Measurements from ENCODE around the gene TMPRSS3. TPM values are rescaled to one million over a fixed set of nuclear protein-coding genes. Genes with fewer than 3 reads are reported as not detected.

Gene TMPRSS3
- total RNA-seq, 4 donors from 2014 or later = 5.0 to 12.6 (median 6.2) TPM

DNA sequence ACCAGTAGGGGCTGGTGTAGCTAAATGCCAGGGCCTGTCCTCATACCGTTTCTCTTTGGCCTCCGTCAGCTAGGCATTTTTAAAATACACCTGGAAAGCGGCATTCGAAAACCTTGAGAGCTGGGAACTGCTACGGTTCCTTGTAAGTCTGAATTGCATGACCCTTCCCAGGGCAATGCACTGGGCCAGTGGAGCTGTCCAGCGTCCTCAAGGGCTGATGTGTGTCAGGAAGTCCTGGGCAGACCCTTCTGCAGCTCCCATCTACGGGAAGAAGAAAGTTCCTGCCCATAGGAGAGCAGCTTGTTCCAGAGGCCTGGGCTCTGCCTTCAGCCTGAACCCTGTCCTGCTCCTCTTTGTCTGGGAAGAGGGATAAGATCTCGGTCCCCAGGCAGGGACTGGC lies 41.9 kb upstream of the TMPRSS3 start:
- intact Hi-C loops (cut with DNase I) = no loop called here
- Histone ChIP-seq H3K27me3 (no peaks in the 10 kb centered on the region), H3K9me3 (no peaks in the 10 kb centered on the region), H3K36me3 (no peaks in the 10 kb centered on the region), H3K4me1 (no peaks in the 10 kb centered on the region), H3K4me3 (replicated peaks in 1 of 3) (no peak overlapping the region), H3K27ac (no peak overlapping the region)
- TF ChIP-seq CTCF (IDR thresholded peaks at IDR 0.05) (no peak), POLR2A (IDR thresholded peaks at IDR 0.05) (no peak)
- WGBS, 2 donors = 46 to 53% methylated on average over 8 of the region's 8 CpGs
- no peak for DNase-seq

DNA sequence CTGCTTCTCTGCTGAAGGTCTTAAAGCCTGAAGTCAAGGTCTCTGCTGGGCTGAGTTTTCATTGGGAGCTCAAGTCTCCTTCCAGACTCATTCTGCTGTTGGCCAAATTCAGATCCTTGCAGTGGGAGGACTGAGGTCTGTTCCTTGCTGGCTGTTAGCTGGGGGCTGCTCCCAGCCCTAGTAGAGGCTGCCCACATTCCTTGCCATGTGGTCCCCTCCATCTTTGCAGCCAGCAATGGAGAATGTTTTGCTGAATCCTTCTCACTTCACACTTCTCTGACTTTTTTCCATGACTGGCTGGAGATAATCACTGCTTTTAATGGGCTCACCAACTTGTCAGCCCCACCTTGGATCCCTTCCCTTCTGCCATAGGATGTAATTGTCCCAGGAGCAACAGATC lies 41.1 kb upstream of the TMPRSS3 start:
- no peaks in the 10 kb centered on the region for H3K27me3 ChIP-seq
- H3K36me3 ChIP-seq = no peaks in the 10 kb centered on the region
- no peak for DNase-seq
- H3K4me3 ChIP-seq (replicated peaks in 1 of 3) = no peak overlapping the region
- H3K27ac ChIP-seq = no peak overlapping the region
- H3K4me1 ChIP-seq = no peaks in the 10 kb centered on the region
- H3K9me3 ChIP-seq = no peaks in the 10 kb centered on the region
- intact Hi-C loops (cut with DNase I) = no loop called here
- TF ChIP-seq CTCF (IDR thresholded peaks at IDR 0.05) = no peak
- TF ChIP-seq POLR2A (IDR thresholded peaks at IDR 0.05) = no peak

- intact Hi-C loops (cut with DNase I) = no loop called here
Observed at GRCh38 chr21:42435833-42436232, 40.0 kb upstream of the TMPRSS3 start.

GRCh38 chr21:42435401-42435800 lies 39.5 kb upstream of the TMPRSS3 start:
- H3K9me3 ChIP-seq = no peaks in the 10 kb centered on the region
- no peaks in the 10 kb centered on the region for H3K27me3 ChIP-seq
- intact Hi-C loops (cut with DNase I) = no loop called here
- no peak for DNase-seq
- no peak overlapping the region for H3K27ac ChIP-seq
- H3K36me3 ChIP-seq = no peaks in the 10 kb centered on the region
- H3K4me1 ChIP-seq = no peaks in the 10 kb centered on the region
- TF ChIP-seq CTCF (IDR thresholded peaks at IDR 0.05) (no peak), POLR2A (IDR thresholded peaks at IDR 0.05) (no peak)
- H3K4me3 ChIP-seq (replicated peaks in 1 of 3) = no peak overlapping the region
- WGBS, 2 donors = 68 to 74% methylated on average over 4 of the region's 4 CpGs

More at GRCh38 chr21:42435833-42436232, 40.0 kb upstream of the TMPRSS3 start:
- TF ChIP-seq CTCF (IDR thresholded peaks at IDR 0.05) = no peak
- no peak for TF ChIP-seq POLR2A (IDR thresholded peaks at IDR 0.05)
- Histone ChIP-seq H3K4me1 (no peaks in the 10 kb centered on the region), H3K36me3 (no peaks in the 10 kb centered on the region), H3K27me3 (no peaks in the 10 kb centered on the region), H3K27ac (no peak overlapping the region), H3K4me3 (replicated peaks in 1 of 3) (no peak overlapping the region), H3K9me3 (no peaks in the 10 kb centered on the region)
- no peak for DNase-seq

DNA sequence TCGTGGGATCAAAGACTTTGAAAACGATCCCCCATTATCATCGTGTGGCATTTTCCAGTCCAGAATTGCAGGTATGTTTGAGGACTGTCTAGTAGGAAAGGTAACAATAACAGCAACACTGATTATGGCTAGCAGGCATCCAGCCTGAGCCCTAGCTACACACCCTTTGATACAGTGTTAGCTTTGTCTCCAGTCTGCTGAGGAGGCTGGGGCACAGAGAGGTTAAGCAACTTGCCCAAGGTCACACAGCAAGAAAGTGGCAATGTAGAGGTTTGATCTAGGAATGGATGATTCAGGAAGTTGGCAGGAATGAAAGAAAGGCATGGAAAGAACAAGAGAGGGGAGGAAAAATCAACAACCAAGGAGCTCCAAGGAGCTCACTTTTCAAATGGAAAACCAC lies 39.0 kb upstream of the TMPRSS3 start:
- no peak for TF ChIP-seq CTCF (IDR thresholded peaks at IDR 0.05)
- TF ChIP-seq POLR2A (IDR thresholded peaks at IDR 0.05) = no peak
- no peak for DNase-seq
- intact Hi-C loops (cut with DNase I) = no loop called here
- H3K27ac ChIP-seq = no peak overlapping the region
- no peaks in the 10 kb centered on the region for H3K4me1 ChIP-seq
- no peaks in the 10 kb centered on the region for H3K36me3 ChIP-seq
- H3K4me3 ChIP-seq (replicated peaks in 1 of 3) = no peak overlapping the region
- WGBS, 2 donors = 75 to 78% methylated on average over 3 of the region's 3 CpGs
- no peaks in the 10 kb centered on the region for H3K9me3 ChIP-seq
- no peaks in the 10 kb centered on the region for H3K27me3 ChIP-seq

Measured in thyroid gland (tissue), 4 donors.